SKM-1 (cell line): ENCODE measurements around the gene TTC28.
"Not testable (repeated sequence)": the region's sequence is repeated elsewhere in the genome, so short reads cannot be mapped to it uniquely, and the experiment has no call there.

Experiments
- DNase-seq: peaks from one replicate; lab custom pipeline; 2025; ENCODE audit not compliant: unreplicated experiment; lab: John Stamatoyannopoulos, UW

Gene TTC28

GRCh38 chr22:28678778-28679610, 646 bp downstream of the TTC28 start:
- not testable (repeated sequence) for DNase-seq

- DNase-seq: not testable (repeated sequence)
These were observed 1.5 kb downstream of the TTC28 start for GRCh38 chr22:28678170-28678569.

DNA sequence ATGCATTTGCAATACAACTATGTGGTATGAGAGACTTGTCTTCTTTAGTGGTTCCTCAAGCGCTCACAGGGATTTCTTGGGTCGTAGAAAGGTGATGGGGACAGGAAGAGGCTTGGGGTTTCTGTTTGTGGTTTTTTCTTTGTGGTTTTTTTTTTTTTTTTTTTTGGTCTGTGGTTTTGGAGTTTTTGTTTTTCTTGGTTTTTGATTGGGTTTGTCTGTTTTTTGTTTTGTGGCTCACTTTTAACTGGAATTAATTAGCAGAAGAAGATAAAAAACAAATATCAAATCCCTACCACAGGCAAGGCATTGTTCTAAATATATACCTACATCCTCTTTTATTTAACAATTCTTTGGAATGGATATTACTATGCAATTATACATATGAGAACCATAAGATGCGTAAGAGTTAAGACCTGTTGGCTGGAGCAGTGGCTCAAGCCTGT, 5.5 kb downstream of the TTC28 start:
- DNase-seq: peak; percentile 81

GRCh38 chr22:28670756-28671155, 8.9 kb downstream of the TTC28 start:
- no peak for DNase-seq

GRCh38 chr22:28670161-28670560, 9.5 kb downstream of the TTC28 start:
- no peak for DNase-seq

DNA sequence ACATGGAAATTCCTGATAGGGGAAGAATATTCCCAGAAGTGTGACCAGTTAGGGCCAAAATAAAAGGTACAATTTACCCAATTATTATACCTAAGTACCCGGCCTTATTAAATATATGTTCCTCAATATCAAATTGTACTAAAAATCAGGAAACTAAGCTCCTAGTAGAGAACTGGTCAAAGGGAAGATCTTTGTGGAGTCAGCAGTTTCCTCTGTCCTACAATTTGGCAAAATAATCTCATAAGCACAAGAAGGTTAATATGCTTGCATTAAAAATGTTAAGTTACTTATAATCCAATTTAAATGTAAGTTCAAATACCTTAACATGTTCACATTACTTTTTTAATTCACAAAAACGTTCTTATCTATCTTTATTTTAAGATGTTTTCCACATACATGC, 10.3 kb downstream of the TTC28 start:
- DNase-seq: no peak

DNA sequence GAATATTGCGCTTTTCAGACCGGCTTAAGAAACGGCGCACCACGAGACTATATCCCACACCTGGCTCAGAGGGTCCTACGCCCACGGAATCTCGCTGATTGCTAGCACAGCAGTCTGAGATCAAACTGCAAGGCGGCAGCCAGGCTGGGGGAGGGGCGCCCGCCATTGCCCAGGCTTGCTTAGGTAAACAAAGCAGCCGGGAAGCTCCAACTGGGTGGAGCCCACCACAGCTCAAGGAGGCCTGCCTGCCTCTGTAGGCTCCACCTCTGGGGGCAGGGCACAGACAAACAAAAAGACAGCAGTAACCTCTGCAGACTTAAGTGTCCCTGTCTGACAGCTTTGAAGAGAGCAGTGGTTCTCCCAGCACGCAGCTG, 16.1 kb downstream of the TTC28 start:
- not testable (repeated sequence) for DNase-seq

DNA sequence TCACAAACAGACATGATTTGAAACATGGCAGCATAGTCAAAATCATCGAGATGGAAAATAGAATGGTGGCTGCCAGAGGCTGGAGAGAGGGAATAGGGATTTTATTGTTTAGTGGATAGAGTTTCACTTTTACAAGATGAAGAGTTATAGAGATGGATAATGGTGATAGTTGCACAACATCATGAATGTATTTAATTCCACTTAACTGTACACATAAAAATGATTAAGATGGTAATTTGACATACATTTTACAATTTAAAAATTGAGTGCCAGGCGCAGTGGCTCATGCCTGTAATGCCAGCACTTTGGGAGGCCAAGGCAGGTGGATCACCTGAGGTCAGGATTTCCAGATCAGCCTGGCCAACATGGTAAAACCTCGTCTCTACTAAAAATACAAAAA, 21.2 kb downstream of the TTC28 start:
- no peak for DNase-seq

DNA sequence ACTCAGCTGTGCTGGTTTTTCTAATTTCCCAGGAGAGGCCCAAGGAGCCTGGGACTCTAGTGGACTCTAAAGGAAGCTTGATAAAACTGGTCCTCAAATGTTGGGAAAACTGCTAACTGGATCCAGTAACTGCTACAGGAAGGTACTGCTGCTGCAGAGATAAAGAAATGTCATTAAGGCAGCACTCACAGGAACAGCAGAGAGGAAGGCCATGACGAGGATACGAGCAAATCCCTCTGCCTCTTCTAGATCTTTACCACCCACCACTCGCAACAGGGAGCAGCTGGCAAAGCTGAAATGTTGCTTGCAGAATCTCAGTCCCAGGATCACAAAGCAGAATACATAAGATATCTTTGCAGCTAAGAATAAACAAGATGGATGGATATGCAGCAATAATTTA, 23.5 kb downstream of the TTC28 start:
- DNase-seq: no peak

GRCh38 chr22:28650463-28650862, 29.2 kb downstream of the TTC28 start:
- DNase-seq: no peak

DNA sequence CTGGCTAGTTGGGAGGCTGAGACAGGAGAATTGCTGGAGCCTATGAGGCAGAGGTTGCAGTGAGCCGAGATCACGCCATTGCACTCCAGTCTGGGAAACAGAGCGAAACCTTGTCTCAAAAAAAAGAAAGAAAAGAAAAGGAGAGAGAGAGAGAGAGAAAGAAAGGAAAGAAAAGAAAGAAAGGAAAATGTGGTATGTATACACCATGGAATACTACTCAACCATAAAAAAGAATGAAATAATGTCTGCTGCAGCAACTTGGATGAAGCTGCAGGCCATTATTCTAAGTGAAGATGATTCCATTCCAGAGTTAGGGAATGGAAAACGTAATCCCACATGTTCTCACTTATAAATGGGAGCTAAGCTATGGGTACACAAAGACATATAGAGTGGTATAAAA, 30.8 kb downstream of the TTC28 start:
- no peak for DNase-seq

- no peak for DNase-seq
These were observed 32.4 kb downstream of the TTC28 start for GRCh38 chr22:28647216-28647615.

DNA sequence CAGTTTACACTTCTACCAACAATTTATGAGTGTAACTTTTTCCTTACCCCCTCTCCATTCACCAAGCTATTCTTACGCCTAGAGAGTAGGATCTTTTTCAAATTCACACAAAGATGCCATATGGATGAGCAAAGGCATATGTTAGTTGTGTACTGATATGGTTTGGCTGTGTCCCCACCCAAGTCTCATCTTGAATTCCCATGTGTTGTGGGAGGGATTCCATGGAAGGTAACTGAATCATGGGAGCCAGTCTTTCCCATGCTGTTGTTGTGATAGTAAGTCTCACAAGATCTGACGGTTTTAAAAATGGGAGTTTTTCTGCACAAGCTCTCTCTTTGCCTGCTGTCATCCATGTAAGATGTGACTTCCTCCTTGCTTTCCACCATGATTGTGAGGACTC, 40.3 kb downstream of the TTC28 start:
- no peak for DNase-seq

DNA sequence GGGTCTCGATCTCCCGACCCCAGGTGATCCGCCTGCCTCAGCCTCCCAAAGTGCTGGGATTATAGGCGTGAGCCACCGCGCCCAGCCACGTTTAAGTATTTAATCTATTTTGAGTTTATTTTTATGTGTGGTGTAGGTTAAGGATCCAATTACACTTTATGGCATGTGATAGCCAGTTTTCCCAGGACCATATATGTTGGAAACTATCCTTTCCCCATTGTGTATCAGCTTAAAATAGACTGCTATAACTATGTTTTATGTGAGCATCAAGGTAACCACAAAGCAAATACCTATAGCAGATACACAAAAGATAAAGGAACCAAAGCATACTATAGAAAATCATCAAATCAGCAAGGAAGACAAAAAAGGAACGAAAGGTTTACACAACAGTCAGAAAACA, 42.4 kb downstream of the TTC28 start:
- no peak for DNase-seq

- DNase-seq: no peak
These were observed 49.5 kb downstream of the TTC28 start for GRCh38 chr22:28630177-28630574.

GRCh38 chr22:28629420-28630176, 50.0 kb downstream of the TTC28 start:
- no peak for DNase-seq

GRCh38 chr22:28628766-28629165, 50.9 kb downstream of the TTC28 start:
- no peak for DNase-seq

DNA sequence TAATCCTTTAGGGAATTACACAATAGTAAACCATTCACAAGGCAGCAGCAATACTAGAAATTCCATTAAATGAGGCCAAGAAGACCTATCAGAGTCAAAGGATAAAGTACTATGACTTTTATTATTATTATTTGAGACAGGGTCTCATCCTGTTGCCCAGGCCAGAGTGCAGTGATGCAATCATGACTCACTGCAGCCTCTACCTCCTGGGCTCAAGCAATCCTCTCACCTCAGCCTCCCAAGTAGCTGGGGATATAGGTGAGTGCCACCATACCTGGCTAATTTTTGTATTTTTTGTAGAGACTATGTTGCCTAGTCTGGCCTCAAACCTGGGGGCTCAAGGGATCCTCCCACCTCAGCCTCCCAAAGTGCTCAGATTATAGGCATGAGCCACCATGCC, 51.8 kb downstream of the TTC28 start:
- no peak for DNase-seq

DNA sequence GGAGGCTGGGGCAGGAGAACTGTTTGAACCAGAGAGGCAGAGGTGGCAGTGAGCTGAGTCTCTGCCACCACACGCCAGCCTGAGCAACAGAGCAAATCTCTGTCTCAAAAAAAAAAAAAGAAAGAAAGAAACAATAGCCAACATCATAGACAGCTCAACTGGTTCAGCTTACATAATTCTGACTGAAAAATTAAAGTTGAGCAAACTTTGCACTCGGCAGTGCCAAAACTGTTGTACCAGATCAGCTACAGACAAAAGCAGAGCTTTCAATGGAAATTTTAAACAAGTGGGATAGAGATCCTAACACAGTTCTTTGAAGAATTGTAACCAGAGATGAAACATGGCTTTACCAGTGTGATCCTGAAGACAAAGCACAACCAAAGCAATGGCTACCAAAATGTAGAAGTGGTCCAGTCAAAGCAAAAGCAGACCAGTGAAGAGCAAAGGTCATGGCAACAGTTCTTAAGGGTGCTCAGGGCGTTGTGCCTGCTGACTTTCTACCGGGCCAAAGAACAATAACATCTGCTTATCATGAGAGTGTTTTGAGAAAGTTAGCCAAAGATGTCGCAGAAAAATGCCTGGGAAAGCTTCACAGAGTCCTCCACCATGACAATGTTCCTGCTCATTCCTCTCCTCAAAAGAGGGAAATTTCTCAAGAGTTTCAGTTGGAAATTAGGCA, 59.3 kb downstream of the TTC28 start:
- no peak for DNase-seq

DNA sequence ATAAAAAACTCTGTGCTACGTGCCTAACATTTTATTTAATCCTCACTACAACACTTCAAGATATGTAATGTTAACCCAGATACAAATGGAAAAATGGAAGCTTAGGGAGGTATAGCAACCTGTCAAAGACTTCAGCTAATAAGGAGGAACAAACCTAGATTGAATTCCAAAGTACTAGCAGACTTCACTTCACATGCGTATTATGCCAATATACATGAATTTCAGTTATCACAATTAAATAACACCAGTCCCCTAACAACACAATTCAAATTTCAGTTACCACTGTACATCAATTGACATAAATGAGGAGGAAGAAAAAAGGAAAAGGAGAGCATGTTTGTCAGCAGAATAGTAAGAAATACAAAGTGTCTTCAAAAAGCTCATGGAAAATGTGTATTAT, 60.4 kb downstream of the TTC28 start:
- DNase-seq: no peak

DNA sequence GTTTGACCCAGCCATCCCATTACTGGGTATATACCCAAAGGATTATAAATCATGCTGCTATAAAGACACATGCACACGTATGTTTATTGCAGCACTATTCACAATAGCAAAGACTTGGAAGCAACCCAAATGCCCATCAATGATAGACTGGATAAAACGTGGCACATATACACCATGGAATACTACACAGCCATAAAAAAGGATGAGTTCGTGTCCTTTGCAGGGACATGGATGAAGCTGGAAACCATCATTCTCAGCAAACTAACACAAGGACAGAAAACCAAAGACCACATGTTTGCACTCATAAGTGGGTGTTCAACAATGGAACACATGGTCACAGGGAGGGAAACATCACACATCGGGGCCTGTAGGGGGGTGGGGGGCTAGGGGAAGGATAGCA, 64.2 kb downstream of the TTC28 start:
- not testable (repeated sequence) for DNase-seq

- no peak for DNase-seq
These were observed 69.7 kb downstream of the TTC28 start for GRCh38 chr22:28609921-28610320.
